ENCODE measurements around the gene GAS7.

Gene GAS7

DNA sequence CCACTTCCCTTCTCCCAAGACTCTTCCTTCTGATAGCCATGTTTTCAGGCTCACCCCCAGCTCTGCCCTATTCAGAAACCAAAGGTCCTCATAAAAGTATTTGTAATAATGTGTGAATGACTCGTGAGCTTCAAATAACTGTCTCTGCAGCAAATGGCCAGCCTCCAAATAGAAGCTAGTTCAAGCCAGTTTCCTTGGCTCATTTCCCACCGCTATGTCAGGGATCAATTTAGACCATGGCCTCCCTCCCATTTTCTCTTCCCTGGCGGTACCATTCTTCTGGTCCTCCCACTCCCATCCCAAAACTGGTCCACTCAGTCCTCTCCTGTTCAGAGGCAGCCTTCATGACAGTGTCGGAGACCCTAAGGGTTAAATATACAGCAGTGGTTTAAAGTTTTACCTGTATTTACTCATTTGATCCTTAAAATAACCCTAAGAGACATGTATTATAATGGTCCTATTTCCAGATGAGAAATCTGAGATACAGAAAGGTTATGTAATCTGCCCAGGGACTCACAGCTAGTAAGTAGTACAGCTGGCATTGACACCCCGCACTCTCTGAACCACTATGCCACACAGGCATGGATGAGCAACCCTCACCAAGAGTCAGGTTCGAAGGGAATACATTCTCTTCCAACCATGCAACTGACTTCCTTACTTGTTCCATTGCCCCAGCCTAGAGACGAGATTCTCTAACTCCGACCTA lies 42.9 kb downstream of the GAS7 start:
- no peak for DNase-seq (ENCODE audit: low read depth)
- TF ChIP-seq, protein P1, sequence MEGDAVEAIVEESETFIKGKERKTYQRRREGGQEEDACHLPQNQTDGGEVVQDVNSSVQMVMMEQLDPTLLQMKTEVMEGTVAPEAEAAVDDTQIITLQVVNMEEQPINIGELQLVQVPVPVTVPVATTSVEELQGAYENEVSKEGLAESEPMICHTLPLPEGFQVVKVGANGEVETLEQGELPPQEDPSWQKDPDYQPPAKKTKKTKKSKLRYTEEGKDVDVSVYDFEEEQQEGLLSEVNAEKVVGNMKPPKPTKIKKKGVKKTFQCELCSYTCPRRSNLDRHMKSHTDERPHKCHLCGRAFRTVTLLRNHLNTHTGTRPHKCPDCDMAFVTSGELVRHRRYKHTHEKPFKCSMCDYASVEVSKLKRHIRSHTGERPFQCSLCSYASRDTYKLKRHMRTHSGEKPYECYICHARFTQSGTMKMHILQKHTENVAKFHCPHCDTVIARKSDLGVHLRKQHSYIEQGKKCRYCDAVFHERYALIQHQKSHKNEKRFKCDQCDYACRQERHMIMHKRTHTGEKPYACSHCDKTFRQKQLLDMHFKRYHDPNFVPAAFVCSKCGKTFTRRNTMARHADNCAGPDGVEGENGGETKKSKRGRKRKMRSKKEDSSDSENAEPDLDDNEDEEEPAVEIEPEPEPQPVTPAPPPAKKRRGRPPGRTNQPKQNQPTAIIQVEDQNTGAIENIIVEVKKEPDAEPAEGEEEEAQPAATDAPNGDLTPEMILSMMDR (IDR thresholded peaks at IDR 0.05; ENCODE audit: insufficient read depth, low read depth, low read length, missing control alignments), result no peak
- H3K4me3 ChIP-seq (ENCODE audit: low read depth, low read length), result no peak overlapping the region

DNA sequence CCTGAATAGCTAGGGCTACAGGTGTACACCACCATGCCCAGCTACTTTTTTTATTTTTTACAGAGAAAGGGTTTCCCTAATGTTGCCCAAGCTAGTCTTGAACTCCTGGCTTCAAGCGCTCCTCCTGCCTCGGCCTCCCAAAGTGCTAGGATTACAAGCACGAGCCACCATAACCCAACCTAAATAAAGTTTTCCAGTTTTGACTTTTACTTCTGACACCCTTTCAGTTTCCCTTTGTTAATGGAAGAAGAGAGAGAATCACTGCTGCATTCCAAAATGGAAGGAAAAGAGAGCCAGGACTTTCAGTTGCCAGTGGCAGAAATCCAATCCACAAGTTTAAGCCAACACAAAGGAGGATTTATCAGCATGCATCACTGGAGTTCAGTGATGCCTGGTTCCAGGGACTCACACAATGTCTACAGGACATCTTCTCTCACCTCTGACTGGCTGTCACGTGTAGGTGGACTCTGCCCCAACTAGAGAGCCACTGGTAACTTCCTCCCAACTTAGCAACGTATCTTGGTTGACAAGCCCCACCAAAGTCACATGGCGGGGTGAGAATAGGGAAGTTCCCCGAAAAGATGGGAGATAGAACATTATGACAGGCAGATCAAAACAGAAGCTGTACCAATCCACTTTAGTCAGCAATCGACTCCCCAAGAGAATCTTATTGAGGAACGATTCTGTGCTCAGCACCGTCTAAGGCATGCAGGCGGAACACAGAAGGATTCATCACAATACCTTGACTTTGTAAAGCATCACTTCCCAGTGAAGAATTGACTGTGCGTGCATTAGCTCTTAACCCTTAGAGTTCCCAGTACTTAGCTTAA lies 46.5 kb downstream of the GAS7 start:
- DNase-seq (ENCODE audit: low read depth), result peak; percentile 62
- H3K4me3 ChIP-seq (ENCODE audit: low read depth, low read length), result no peak overlapping the region
- TF ChIP-seq, protein P1 (IDR thresholded peaks at IDR 0.05; ENCODE audit: insufficient read depth, low read depth, low read length, missing control alignments), result no peak

DNA sequence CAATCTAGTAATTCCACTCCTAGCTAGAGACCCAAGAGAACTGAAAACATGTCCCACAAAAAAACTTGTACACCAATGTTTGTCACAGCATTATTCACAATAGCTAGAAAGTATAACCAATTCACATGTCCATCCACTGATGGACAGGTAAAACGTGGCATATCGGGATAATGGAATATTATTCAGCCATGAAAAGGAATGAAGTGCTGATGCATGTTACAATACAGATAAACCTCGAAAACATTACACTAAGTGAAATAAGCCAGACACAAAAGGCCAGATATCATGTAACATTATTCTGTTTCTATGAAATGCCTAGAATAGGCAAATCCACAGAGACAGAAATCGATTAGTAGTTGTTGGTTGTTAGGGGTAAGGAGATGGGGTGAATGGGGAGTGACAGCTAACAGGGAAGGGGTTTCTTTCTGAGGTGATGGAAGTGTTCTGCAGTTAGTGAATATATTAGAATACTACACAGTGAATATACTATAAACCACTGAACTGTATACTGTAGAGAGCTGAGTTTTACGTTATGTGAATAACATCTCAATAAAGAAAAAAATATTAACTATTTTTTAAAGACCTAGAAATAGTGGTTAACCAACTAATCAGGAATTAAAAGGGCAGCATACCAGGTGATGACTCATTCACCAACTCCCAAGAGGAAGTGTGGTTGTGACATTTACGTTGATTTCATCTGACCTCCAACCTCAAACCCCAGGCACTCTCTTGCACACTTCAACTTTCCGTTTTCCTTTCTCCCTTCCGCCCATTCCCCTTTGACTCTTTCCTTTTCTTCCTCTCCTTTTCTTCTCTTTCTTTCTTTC lies 48.6 kb downstream of the GAS7 start:
- H3K4me3 ChIP-seq (ENCODE audit: low read depth, low read length), result no peak overlapping the region
- peak; percentile 77 for DNase-seq (ENCODE audit: low read depth)
- TF ChIP-seq, protein P1 (IDR thresholded peaks at IDR 0.05; ENCODE audit: insufficient read depth, low read depth, low read length, missing control alignments), result no peak

DNA sequence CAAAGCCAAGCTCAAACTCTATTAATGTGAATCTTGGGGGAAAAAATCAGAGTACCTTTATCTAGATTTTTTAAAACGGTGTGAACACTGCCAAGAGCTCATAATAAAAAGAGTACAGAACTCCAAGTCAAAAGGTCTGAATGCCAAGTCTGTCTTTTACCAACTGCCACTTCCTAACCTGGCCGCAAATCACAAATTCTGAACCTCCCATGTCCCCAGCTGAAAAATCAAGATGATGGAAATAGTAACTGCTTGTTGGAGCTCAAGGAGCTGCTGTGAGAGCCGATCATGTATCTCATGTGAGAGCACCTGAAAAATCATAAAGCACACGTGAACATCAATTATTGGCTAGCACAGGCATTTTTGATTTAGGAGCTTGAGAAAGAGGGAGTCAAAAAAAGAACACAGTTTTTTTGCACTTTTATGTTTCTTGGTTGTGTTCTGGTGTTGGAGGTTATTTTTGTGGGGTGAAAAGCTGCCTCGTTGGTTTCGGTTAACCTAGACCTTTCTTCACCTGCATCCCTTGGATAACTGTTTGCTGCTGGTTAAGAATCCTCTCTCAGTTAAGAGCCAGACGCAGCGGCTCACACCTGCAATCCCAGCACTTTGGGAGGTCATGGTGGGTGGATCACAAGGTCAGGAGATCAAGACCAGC lies 50.5 kb downstream of the GAS7 start:
- DNase-seq (ENCODE audit: low read depth), result no peak
- no peak overlapping the region for H3K4me3 ChIP-seq (ENCODE audit: low read depth, low read length)
- TF ChIP-seq, protein P1 (IDR thresholded peaks at IDR 0.05; ENCODE audit: insufficient read depth, low read depth, low read length, missing control alignments), result no peak

DNA sequence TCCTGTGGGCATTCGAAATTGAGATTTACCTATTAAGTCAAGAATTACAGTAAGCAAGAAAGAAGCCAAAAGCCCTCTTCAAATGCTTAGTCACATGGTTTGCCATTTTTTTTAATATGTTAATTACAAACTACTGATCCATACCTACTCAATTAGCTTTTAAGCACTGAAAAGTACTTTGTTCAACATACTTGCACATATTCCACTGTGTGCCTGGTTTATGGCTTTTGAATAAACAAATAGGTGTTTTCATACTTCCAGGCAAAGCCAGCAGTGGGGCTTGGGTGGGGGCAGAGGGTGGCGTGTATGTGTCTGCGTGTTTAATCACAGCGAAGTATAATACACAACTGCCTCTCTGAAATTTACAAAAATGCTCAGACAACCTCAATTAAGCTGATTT lies 51.4 kb downstream of the GAS7 start:
- DNase-seq (ENCODE audit: low read depth), result no peak
- TF ChIP-seq, protein P1 (IDR thresholded peaks at IDR 0.05; ENCODE audit: insufficient read depth, low read depth, low read length, missing control alignments), result no peak
- no peak overlapping the region for H3K4me3 ChIP-seq (ENCODE audit: low read depth, low read length)

DNA sequence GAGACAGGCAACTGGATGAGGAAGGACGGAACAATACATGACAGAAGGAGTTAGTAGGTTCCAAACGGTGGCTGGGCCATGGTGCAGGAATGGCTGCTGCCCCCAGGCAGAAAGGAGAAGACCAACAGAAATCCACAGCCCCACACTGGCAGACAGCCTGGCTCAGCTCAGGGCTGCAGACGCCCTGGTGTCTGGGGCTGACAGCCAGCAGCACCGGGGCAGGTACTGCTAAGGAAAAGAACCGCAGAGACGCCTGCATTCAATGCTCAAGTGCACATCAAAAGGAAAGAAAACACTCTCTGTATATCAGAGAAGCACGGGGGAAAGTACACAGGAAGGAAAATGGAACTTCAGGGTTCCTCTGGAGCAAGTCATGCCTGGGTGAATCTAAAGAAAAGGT lies 53.4 kb downstream of the GAS7 start:
- no peak overlapping the region for H3K4me3 ChIP-seq (ENCODE audit: low read depth, low read length)
- DNase-seq (ENCODE audit: low read depth), result no peak
- TF ChIP-seq, protein P1 (IDR thresholded peaks at IDR 0.05; ENCODE audit: insufficient read depth, low read depth, low read length, missing control alignments), result no peak

All from GM12865 (cell line).